K562 (cell line): Measurements from ENCODE around the gene P2RY6.

ENCODE experiments used
- ADNP ChIP-seq: fragments of 200-800 bp; sonication (Bioruptor generic); IDR thresholded peaks from 2 replicates; pipeline ENCODE4 v1.6.1; 2016; ENCODE audit warnings: missing genetic modification characterization, missing compliant biosample characterization
- ARID4B ChIP-seq: sonication (generic); formaldehyde crosslinking; IDR thresholded peaks from 2 replicates; pipeline ENCODE4 v1.8.0; 2022; ENCODE audit warnings: mild to moderate bottlenecking, missing genetic modification reagents
- BCLAF1 ChIP-seq, 2 experiments: fragments of 450-650 bp in 1 of 2; IDR thresholded peaks; 2 replicates each; pipeline ENCODE4 v1.6.1; 2011 to 2017; ENCODE audit warnings: low read depth in 2 of 2, antibody characterized with exemption in 1 of 2, borderline replicate concordance in 1 of 2, low read length in 1 of 2, mild to moderate bottlenecking in 1 of 2, mixed read lengths in 1 of 2; ENCODE audit not compliant: control insufficient read depth in 1 of 2
- CTCF ChIP-seq, 3 experiments: IDR thresholded peaks in 2 of 3; conservative IDR thresholded peaks in 1 of 3; 2 replicates each; pipeline ENCODE4 v1.5.1; 2011 to 2012; ENCODE audit warnings: low read length in 3 of 3, mild to moderate bottlenecking in 3 of 3, control low read depth in 2 of 3, improper control_type of control experiment in 1 of 3, inconsistent platforms in 1 of 3, low read depth in 1 of 3, mixed read lengths in 1 of 3, moderate library complexity in 1 of 3; ENCODE audit not compliant: insufficient read depth in 2 of 3
- ELK1 ChIP-seq: sonication (generic); formaldehyde crosslinking; IDR thresholded peaks from 2 replicates; pipeline ENCODE4 v1.8.1; 2022; ENCODE audit warnings: missing genetic modification reagents
- FOXK1 ChIP-seq: sonication (generic); formaldehyde crosslinking; IDR thresholded peaks from 2 replicates; pipeline ENCODE4 v1.8.0; 2022; ENCODE audit warnings: missing genetic modification reagents, mild to moderate bottlenecking, borderline replicate concordance
- HDAC8 ChIP-seq: fragments of 450-650 bp; IDR thresholded peaks from 2 replicates; pipeline ENCODE4 v1.6.1; 2016; ENCODE audit warnings: mild to moderate bottlenecking, missing genetic modification characterization, moderate library complexity, missing compliant biosample characterization
- PRDM10 ChIP-seq: fragments of 450-650 bp; IDR thresholded peaks from 2 replicates; pipeline ENCODE4 v1.6.1; 2018; ENCODE audit not compliant: partially characterized antibody
- SAP30 ChIP-seq: fragments of 200-600 bp; sonication (generic); IDR thresholded peaks from 2 replicates; pipeline ENCODE4 v1.6.1; 2012; ENCODE audit warnings: borderline replicate concordance, low read depth, mild to moderate bottlenecking, moderate library complexity, low read length, control low read depth, inconsistent platforms; ENCODE audit not compliant: insufficient read depth, poor library complexity, severe bottlenecking
- SMARCA4 ChIP-seq: fragments of 450-650 bp; IDR thresholded peaks from 2 replicates; pipeline ENCODE4 v1.6.1; 2016
- TAF7 ChIP-seq: fragments of 450-650 bp; IDR thresholded peaks from 2 replicates; pipeline ENCODE4 v1.6.1; 2016; ENCODE audit warnings: missing genetic modification characterization, missing compliant biosample characterization
- THRB ChIP-seq: fragments of 450-650 bp; formaldehyde crosslinking; conservative IDR thresholded peaks from 2 replicates; pipeline ENCODE4 v1.4.0; 2022; ENCODE audit warnings: mild to moderate bottlenecking, missing genetic modification characterization

GRCh38 chr11:73233692-73234470 lies 38.3 kb upstream of the P2RY6 start:
- TF ChIP-seq FOXK1 (no peak), THRB (no peak), CTCF (IDR thresholded peaks at IDR 0.05 in 2 of 3, conservative IDR thresholded peaks at IDR 0.05 in 1 of 3; ENCODE audit: insufficient read depth in 2 of 3, low read depth in 1 of 3, low read length in 3 of 3) (no peak), PRDM10 (no peak), SMARCA4 (no peak), ELK1 (CRISPR knock-in tag) (no peak), ADNP (tag) (no peak), TAF7 (tag) (no peak), ARID4B (CRISPR knock-in tag) (no peak), BCLAF1 (IDR thresholded peaks at IDR 0.05; ENCODE audit: borderline replicate concordance in 1 of 2, control insufficient read depth in 1 of 2, low read depth in 2 of 2, low read length in 1 of 2) (no peak), SAP30 (no peak), HDAC8 (tag) (no peak)
